Glomerular endothelial cell (primary cell): Measurements from ENCODE around the gene KRT26. TPM values are rescaled to one million over a fixed set of nuclear protein-coding genes. Genes with fewer than 3 reads are reported as not detected.

ENCODE experiments used
- DNase-seq: peaks from one replicate; pipeline ENCODE4 v3.0.0-alpha.2; 2011; ENCODE audit warnings: low read depth, low spot score; ENCODE audit errors: extremely low read depth
- total RNA-seq: library from RNA; depleted of rRNA; stranded (reverse); fragments of >200 nt; gene quantifications from 2 replicates; pipeline ENCODE4 v1.2.3, GENCODE V29; 2015

KRT26 gene
- total RNA-seq, 1 donor from 2014 or later = not detected

GRCh38 chr17:40734018-40734417, 38.0 kb downstream of the KRT26 start:
- no peak for DNase-seq

- no peak for DNase-seq
Observed at GRCh38 chr17:40730970-40731369, 41.0 kb downstream of the KRT26 start.

GRCh38 chr17:40727447-40728231, 44.4 kb downstream of the KRT26 start:
- no peak for DNase-seq

GRCh38 chr17:40726919-40727318, 45.1 kb downstream of the KRT26 start:
- no peak for DNase-seq

GRCh38 chr17:40724656-40725055, 47.3 kb downstream of the KRT26 start:
- DNase-seq = no peak

- DNase-seq = no peak
Observed at GRCh38 chr17:40722241-40722640, 49.8 kb downstream of the KRT26 start.

GRCh38 chr17:40720899-40721298, 51.1 kb downstream of the KRT26 start:
- no peak for DNase-seq

- DNase-seq = no peak
Observed at GRCh38 chr17:40718930-40719329, 53.1 kb downstream of the KRT26 start.

- DNase-seq = no peak
Observed at GRCh38 chr17:40717776-40718175, 54.2 kb downstream of the KRT26 start.

Other genes with a start within 250 kb of the KRT26 start
- 0.05 TPM in 1 of 2 replicates, not detected in the other for gene CCR7, start 206.7 kb downstream of the KRT26 start, total RNA-seq
- 104 and 106 TPM in 2 replicates for gene SMARCE1, start 124.4 kb downstream of the KRT26 start, total RNA-seq
- not detected in 2 replicates for gene KRT222, start 107.0 kb downstream of the KRT26 start, total RNA-seq
- not detected in 2 replicates for gene KRT24, start 68.4 kb downstream of the KRT26 start, total RNA-seq
- gene KRT25, start 16.9 kb downstream of the KRT26 start, total RNA-seq = not detected in 2 replicates
- not detected in 2 replicates for gene KRT27, start 10.3 kb upstream of the KRT26 start, total RNA-seq
- not detected in 2 replicates for gene KRT28, start 27.8 kb upstream of the KRT26 start, total RNA-seq
- gene KRT10, start 50.4 kb upstream of the KRT26 start, total RNA-seq = 18.2 and 24.8 TPM in 2 replicates
- not detected in 2 replicates for gene KRT12, start 95.0 kb upstream of the KRT26 start, total RNA-seq
- gene KRT20, start 113.0 kb upstream of the KRT26 start, total RNA-seq = not detected in 2 replicates
- not detected in 2 replicates for gene KRT23, start 165.4 kb upstream of the KRT26 start, total RNA-seq
- not detected in 2 replicates for gene KRT39, start 194.7 kb upstream of the KRT26 start, total RNA-seq
- not detected in 2 replicates for gene KRT40, start 212.1 kb upstream of the KRT26 start, total RNA-seq
- gene KRTAP3-3, start 222.0 kb upstream of the KRT26 start, total RNA-seq = not detected in 2 replicates
- gene KRTAP3-2, start 227.7 kb upstream of the KRT26 start, total RNA-seq = not detected in 2 replicates
- gene KRTAP3-1, start 236.9 kb upstream of the KRT26 start, total RNA-seq = not detected in 2 replicates